ENCODE measurements around the gene SYNGAP1.

Gene SYNGAP1

DNA sequence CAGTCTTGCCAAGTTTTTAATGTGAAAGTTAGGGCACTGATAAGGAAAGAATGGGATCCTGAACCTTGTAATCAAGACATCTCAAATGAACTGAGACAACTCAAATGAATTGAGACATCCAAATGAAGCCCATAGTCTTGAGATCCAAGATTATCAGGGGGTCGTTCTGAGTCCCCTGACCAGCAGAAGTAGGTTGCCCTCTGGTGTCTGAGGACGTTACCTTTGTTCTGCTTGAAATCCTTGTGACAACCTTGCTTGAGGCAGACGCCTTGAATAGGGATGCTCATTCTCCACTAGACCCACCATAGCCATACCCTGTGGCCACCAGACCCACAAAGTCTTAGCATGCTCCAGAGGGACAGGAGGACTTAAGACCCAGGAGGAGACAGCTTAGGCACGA is 72.2 kb downstream of the SYNGAP1 start:
- no peak for DNase-seq (ENCODE audit: low read depth)
- TF ChIP-seq, protein P1, sequence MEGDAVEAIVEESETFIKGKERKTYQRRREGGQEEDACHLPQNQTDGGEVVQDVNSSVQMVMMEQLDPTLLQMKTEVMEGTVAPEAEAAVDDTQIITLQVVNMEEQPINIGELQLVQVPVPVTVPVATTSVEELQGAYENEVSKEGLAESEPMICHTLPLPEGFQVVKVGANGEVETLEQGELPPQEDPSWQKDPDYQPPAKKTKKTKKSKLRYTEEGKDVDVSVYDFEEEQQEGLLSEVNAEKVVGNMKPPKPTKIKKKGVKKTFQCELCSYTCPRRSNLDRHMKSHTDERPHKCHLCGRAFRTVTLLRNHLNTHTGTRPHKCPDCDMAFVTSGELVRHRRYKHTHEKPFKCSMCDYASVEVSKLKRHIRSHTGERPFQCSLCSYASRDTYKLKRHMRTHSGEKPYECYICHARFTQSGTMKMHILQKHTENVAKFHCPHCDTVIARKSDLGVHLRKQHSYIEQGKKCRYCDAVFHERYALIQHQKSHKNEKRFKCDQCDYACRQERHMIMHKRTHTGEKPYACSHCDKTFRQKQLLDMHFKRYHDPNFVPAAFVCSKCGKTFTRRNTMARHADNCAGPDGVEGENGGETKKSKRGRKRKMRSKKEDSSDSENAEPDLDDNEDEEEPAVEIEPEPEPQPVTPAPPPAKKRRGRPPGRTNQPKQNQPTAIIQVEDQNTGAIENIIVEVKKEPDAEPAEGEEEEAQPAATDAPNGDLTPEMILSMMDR (conservative IDR thresholded peaks at IDR 0.05; ENCODE audit: control insufficient read depth, insufficient read depth, low read depth, low read length), result peak; percentile 1
- H3K4me3 ChIP-seq (ENCODE audit: control insufficient read depth, low read depth, low read length), result no peak overlapping the region

DNA sequence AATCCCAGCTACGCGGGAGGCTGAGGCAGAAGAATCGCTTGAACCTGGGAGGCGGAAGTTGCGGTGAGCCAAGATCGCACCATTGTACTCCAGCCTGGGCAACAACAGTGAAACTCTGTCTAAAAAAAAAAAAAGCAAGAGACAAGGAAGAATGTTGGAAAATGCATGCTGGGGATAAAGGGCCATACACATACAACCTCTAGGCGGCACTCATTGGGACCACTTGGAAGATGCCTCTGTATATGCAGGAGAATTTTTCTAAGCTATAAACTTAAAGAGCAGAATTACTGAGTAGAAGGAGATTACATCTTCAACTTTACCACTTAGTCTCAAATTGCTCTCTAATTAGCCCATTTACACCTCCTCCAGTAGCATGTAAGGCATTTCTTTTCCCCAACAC is 77.3 kb downstream of the SYNGAP1 start:
- no peak overlapping the region for H3K4me3 ChIP-seq (ENCODE audit: control insufficient read depth, low read depth, low read length)
- TF ChIP-seq, protein P1 (conservative IDR thresholded peaks at IDR 0.05; ENCODE audit: control insufficient read depth, insufficient read depth, low read depth, low read length), result no peak
- DNase-seq (ENCODE audit: low read depth), result no peak

DNA sequence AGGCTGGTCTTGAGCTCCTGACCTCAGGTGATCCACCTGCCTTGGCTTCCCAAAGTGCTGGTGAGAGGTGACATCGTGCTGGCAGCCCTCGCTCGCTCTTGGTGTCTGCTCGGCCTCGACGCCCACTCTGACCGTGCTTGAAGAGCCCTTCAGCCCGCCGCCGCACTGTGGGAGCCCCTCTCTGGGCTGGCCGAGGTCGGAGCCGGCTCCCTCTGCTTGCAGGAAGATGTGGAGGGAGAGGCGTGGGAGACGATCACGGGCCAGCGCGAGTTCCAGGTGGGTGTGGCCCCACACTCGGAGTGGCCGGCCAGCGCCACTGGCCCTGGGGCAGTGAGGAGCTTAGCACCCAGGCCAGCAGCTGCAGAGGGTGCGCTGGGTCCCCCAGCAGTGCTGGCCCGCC is 82.6 kb downstream of the SYNGAP1 start:
- TF ChIP-seq, protein P1 (conservative IDR thresholded peaks at IDR 0.05; ENCODE audit: control insufficient read depth, insufficient read depth, low read depth, low read length), result no peak
- H3K4me3 ChIP-seq (ENCODE audit: control insufficient read depth, low read depth, low read length), result no peak overlapping the region
- DNase-seq (ENCODE audit: low read depth), result no peak

DNA sequence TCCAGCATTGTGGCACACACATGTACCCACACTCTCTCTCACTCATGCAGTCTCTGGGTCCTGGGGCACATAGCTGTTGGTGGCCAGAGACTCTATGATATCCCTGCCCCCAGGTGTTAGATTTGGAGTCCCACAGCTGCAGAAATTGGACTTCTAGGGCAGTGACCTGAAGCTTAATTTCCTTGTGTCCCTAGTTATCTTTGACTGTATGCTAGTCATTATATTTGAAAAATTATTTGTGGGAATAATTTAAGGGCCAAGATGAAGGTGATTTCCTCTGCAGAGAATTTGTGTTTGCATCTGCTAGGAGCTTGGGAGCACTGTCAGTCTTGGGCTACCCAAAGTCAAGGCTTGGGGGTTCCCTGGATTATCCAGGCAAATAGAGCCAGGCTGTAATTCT is 84.6 kb downstream of the SYNGAP1 start:
- DNase-seq (ENCODE audit: low read depth), result no peak
- TF ChIP-seq, protein P1 (conservative IDR thresholded peaks at IDR 0.05; ENCODE audit: control insufficient read depth, insufficient read depth, low read depth, low read length), result no peak
- no peak overlapping the region for H3K4me3 ChIP-seq (ENCODE audit: control insufficient read depth, low read depth, low read length)

All from fibroblast of mammary gland (primary cell).